ENCODE data around the gene VEZF1.
A peak's percentile ranks its signal among the peaks of the same experiment; 100 is the strongest.

VEZF1 gene

GRCh38 chr17:57987581-57988300 is at the start of gene VEZF1:
Gene VEZF1 (minus strand): TSS chr17:57988254. CDS start chr17:57988111, 143 bp downstream.
- Histone ChIP-seq H3K36me3 (ENCODE audit: control insufficient read depth in 1 of 2, insufficient read depth in 2 of 2, low read length in 2 of 2) (peaks cover 0 to 10% of the 10 kb centered on the region in 2 donors), H3K27me3 (ENCODE audit: control insufficient read depth in 1 of 2, insufficient read depth in 2 of 2, low read length in 2 of 2) (no peaks in the 10 kb centered on the region), H3K4me3 (ENCODE audit: low read depth in 1 of 2, low read length in 2 of 2) (peak within 1 kb of the TSS; percentile 93 to 97), H3K4me1 (ENCODE audit: control insufficient read depth in 1 of 2, insufficient read depth in 2 of 2, low read length in 2 of 2) (peaks cover 38 to 43% of the 10 kb centered on the region in 2 donors), H3K9ac (ENCODE audit: low read depth in 1 of 2, low read length in 2 of 2) (peak within 1 kb of the TSS; percentile 79 to 93), H3K27ac (ENCODE audit: low read depth, low read length) (peak within 1 kb of the TSS; percentile 85), H3K9me3 (ENCODE audit: control insufficient read depth in 1 of 2, low read length in 2 of 2) (no peaks in the 10 kb centered on the region)

GRCh38 chr17:58032691-58033415 is 44.8 kb upstream of the VEZF1 start:
- H3K27me3 ChIP-seq (ENCODE audit: control insufficient read depth in 1 of 2, insufficient read depth in 2 of 2, low read length in 2 of 2) = no peaks in the 10 kb centered on the region
- no peaks in the 10 kb centered on the region for H3K4me1 ChIP-seq (ENCODE audit: control insufficient read depth in 1 of 2, insufficient read depth in 2 of 2, low read length in 2 of 2)
- no peaks in the 10 kb centered on the region for H3K9me3 ChIP-seq (ENCODE audit: control insufficient read depth in 1 of 2, low read length in 2 of 2)
- no peak overlapping the region for H3K9ac ChIP-seq (ENCODE audit: low read depth in 1 of 2, low read length in 2 of 2)
- no peaks in the 10 kb centered on the region for H3K36me3 ChIP-seq (ENCODE audit: control insufficient read depth in 1 of 2, insufficient read depth in 2 of 2, low read length in 2 of 2)
- H3K4me3 ChIP-seq (ENCODE audit: low read depth in 1 of 2, low read length in 2 of 2) = no peak overlapping the region
- H3K27ac ChIP-seq (ENCODE audit: low read depth, low read length) = no peak overlapping the region

DNA sequence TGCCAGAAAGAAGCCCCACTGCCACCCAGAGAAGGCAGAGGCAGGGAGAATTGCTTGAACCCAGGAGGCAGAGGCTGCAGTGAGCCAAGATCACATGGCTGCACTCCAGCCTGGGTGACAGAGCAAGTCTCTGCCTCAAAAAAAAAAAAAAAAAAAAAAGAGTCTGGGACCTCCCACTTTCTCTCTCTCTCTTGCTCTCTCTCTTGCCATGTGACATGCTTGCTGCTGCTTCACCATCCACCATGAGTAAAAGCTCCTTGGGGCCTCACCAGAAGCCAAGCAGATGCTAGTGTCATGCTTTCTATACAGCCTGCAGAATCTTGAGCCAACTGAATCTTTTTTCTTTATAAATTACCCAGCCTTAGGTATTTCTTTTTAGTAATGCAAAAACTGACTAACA is 40.5 kb upstream of the VEZF1 start:
- peaks cover 2 to 5% of the 10 kb centered on the region in 2 donors for H3K27me3 ChIP-seq (ENCODE audit: control insufficient read depth in 1 of 2, insufficient read depth in 2 of 2, low read length in 2 of 2)
- H3K4me3 ChIP-seq (ENCODE audit: low read depth in 1 of 2, low read length in 2 of 2) = no peak overlapping the region
- H3K36me3 ChIP-seq (ENCODE audit: control insufficient read depth in 1 of 2, insufficient read depth in 2 of 2, low read length in 2 of 2) = no peaks in the 10 kb centered on the region
- H3K9me3 ChIP-seq (ENCODE audit: control insufficient read depth in 1 of 2, low read length in 2 of 2) = no peaks in the 10 kb centered on the region
- no peak overlapping the region for H3K9ac ChIP-seq (ENCODE audit: low read depth in 1 of 2, low read length in 2 of 2)
- H3K27ac ChIP-seq (ENCODE audit: low read depth, low read length) = no peak overlapping the region
- H3K4me1 ChIP-seq (ENCODE audit: control insufficient read depth in 1 of 2, insufficient read depth in 2 of 2, low read length in 2 of 2) = no peaks in the 10 kb centered on the region

- no peaks in the 10 kb centered on the region for H3K4me1 ChIP-seq (ENCODE audit: control insufficient read depth in 1 of 2, insufficient read depth in 2 of 2, low read length in 2 of 2)
- no peaks in the 10 kb centered on the region for H3K9me3 ChIP-seq (ENCODE audit: control insufficient read depth in 1 of 2, low read length in 2 of 2)
- no peaks in the 10 kb centered on the region for H3K36me3 ChIP-seq (ENCODE audit: control insufficient read depth in 1 of 2, insufficient read depth in 2 of 2, low read length in 2 of 2)
Observed at GRCh38 chr17:58020401-58020800, 32.3 kb upstream of the VEZF1 start.

GRCh38 chr17:58019521-58019920 is 31.5 kb upstream of the VEZF1 start:
- Histone ChIP-seq H3K27ac (ENCODE audit: low read depth, low read length) (no peak overlapping the region), H3K4me1 (ENCODE audit: control insufficient read depth in 1 of 2, insufficient read depth in 2 of 2, low read length in 2 of 2) (no peaks in the 10 kb centered on the region), H3K9me3 (ENCODE audit: control insufficient read depth in 1 of 2, low read length in 2 of 2) (no peaks in the 10 kb centered on the region), H3K27me3 (ENCODE audit: control insufficient read depth in 1 of 2, insufficient read depth in 2 of 2, low read length in 2 of 2) (no peaks in the 10 kb centered on the region), H3K9ac (ENCODE audit: low read depth in 1 of 2, low read length in 2 of 2) (no peak overlapping the region), H3K4me3 (ENCODE audit: low read depth in 1 of 2, low read length in 2 of 2) (no peak overlapping the region), H3K36me3 (ENCODE audit: control insufficient read depth in 1 of 2, insufficient read depth in 2 of 2, low read length in 2 of 2) (no peaks in the 10 kb centered on the region)

More at GRCh38 chr17:58020401-58020800, 32.3 kb upstream of the VEZF1 start:
- H3K27me3 ChIP-seq (ENCODE audit: control insufficient read depth in 1 of 2, insufficient read depth in 2 of 2, low read length in 2 of 2) = peaks cover 0 to 4% of the 10 kb centered on the region in 2 donors
- H3K27ac ChIP-seq (ENCODE audit: low read depth, low read length) = no peak overlapping the region
- H3K9ac ChIP-seq (ENCODE audit: low read depth in 1 of 2, low read length in 2 of 2) = no peak overlapping the region
- H3K4me3 ChIP-seq (ENCODE audit: low read depth in 1 of 2, low read length in 2 of 2) = no peak overlapping the region

- no peaks in the 10 kb centered on the region for H3K27me3 ChIP-seq (ENCODE audit: control insufficient read depth in 1 of 2, insufficient read depth in 2 of 2, low read length in 2 of 2)
- no peak overlapping the region for H3K4me3 ChIP-seq (ENCODE audit: low read depth in 1 of 2, low read length in 2 of 2)
Observed at GRCh38 chr17:58019039-58019438, 31.0 kb upstream of the VEZF1 start.

GRCh38 chr17:58010067-58010799 is 22.2 kb upstream of the VEZF1 start:
- Histone ChIP-seq H3K27ac (ENCODE audit: low read depth, low read length) (no peak overlapping the region), H3K27me3 (ENCODE audit: control insufficient read depth in 1 of 2, insufficient read depth in 2 of 2, low read length in 2 of 2) (no peaks in the 10 kb centered on the region), H3K4me1 (ENCODE audit: control insufficient read depth in 1 of 2, insufficient read depth in 2 of 2, low read length in 2 of 2) (peaks cover 12 to 13% of the 10 kb centered on the region in 2 donors), H3K9me3 (ENCODE audit: control insufficient read depth in 1 of 2, low read length in 2 of 2) (no peaks in the 10 kb centered on the region), H3K36me3 (ENCODE audit: control insufficient read depth in 1 of 2, insufficient read depth in 2 of 2, low read length in 2 of 2) (peaks cover 2 to 6% of the 10 kb centered on the region in 2 donors), H3K4me3 (ENCODE audit: low read depth in 1 of 2, low read length in 2 of 2) (no peak overlapping the region), H3K9ac (ENCODE audit: low read depth in 1 of 2, low read length in 2 of 2) (no peak overlapping the region)

More at GRCh38 chr17:58019039-58019438, 31.0 kb upstream of the VEZF1 start:
- Histone ChIP-seq H3K27ac (ENCODE audit: low read depth, low read length) (no peak overlapping the region), H3K4me1 (ENCODE audit: control insufficient read depth in 1 of 2, insufficient read depth in 2 of 2, low read length in 2 of 2) (no peaks in the 10 kb centered on the region), H3K9ac (ENCODE audit: low read depth in 1 of 2, low read length in 2 of 2) (no peak overlapping the region), H3K36me3 (ENCODE audit: control insufficient read depth in 1 of 2, insufficient read depth in 2 of 2, low read length in 2 of 2) (no peaks in the 10 kb centered on the region), H3K9me3 (ENCODE audit: control insufficient read depth in 1 of 2, low read length in 2 of 2) (no peaks in the 10 kb centered on the region)

- Histone ChIP-seq H3K9me3 (ENCODE audit: control insufficient read depth in 1 of 2, low read length in 2 of 2) (no peaks in the 10 kb centered on the region), H3K27ac (ENCODE audit: low read depth, low read length) (peak overlapping the region; percentile 51), H3K9ac (ENCODE audit: low read depth in 1 of 2, low read length in 2 of 2) (peak overlapping the region; percentile 48 to 100), H3K27me3 (ENCODE audit: control insufficient read depth in 1 of 2, insufficient read depth in 2 of 2, low read length in 2 of 2) (no peaks in the 10 kb centered on the region), H3K4me3 (ENCODE audit: low read depth in 1 of 2, low read length in 2 of 2) (peak overlapping the region; percentile 99), H3K36me3 (ENCODE audit: control insufficient read depth in 1 of 2, insufficient read depth in 2 of 2, low read length in 2 of 2) (peaks cover 20 to 24% of the 10 kb centered on the region in 2 donors), H3K4me1 (ENCODE audit: control insufficient read depth in 1 of 2, insufficient read depth in 2 of 2, low read length in 2 of 2) (peaks cover 32% of the 10 kb centered on the region in 2 donors)
Observed at GRCh38 chr17:58007781-58008706, 20.0 kb upstream of the VEZF1 start.

DNA sequence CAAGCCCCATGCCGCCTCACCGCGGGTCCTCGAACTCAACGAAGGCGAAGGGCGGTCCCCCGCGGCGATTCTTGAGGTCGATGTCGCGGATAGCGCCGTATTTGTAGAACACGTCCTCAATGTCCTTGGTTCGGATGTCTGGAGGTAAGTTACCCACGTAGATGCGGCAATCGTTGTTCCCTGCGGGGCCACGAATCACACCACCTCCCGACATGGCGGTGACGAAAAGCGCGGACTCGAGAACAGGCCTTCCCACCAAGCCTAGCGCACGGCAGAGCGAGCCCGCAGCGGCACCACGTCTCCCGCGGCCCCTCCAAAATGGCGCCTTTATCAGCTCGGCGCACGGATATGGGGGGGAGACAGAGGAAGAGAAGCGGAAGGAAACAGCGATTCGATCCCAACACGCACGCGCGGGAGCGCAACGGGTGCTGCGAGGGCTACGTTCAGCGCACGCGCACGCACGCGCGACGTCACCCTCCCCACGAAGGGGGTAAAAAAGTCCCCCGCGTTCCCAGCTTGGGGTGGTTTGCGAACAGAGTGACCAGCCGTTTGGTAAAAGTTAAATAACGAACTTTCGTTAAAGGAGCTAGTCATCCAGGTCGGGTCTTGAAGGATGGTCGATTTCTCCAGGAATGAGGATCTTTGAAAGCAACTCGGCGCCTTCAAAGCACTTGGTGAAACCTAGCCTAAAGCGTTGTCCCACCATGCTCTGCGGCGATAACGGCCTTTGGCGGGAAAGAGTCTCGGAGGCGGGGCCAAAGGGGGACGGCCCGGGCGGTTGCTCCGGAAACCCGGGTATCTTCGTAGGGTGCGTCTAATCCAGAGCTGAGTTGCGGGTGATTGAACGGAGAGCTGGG is 19.1 kb upstream of the VEZF1 start, which contains the start of gene SRSF1:
TSS of gene SRSF1 (minus strand) at position 323 of the 857 bp plus-strand sequence. CDS start at position 214, 109 bp downstream.
- Histone ChIP-seq H3K36me3 (ENCODE audit: control insufficient read depth in 1 of 2, insufficient read depth in 2 of 2, low read length in 2 of 2) (peaks cover 21 to 29% of the 10 kb centered on the region in 2 donors), H3K9ac (ENCODE audit: low read depth in 1 of 2, low read length in 2 of 2) (peak within 1 kb of the TSS; percentile 100), H3K9me3 (ENCODE audit: control insufficient read depth in 1 of 2, low read length in 2 of 2) (no peaks in the 10 kb centered on the region), H3K27me3 (ENCODE audit: control insufficient read depth in 1 of 2, insufficient read depth in 2 of 2, low read length in 2 of 2) (no peaks in the 10 kb centered on the region), H3K4me3 (ENCODE audit: low read depth in 1 of 2, low read length in 2 of 2) (peak within 1 kb of the TSS; percentile 99), H3K27ac (ENCODE audit: low read depth, low read length) (peak within 1 kb of the TSS; percentile 99), H3K4me1 (ENCODE audit: control insufficient read depth in 1 of 2, insufficient read depth in 2 of 2, low read length in 2 of 2) (peaks cover 32% of the 10 kb centered on the region in 2 donors)

Measured in duodenal mucosa (tissue), 2 donors.